CD4-positive, alpha-beta T cell treated with Interferon gamma for 1 hour (primary cell): ENCODE results near the gene DLGAP3.
"Not testable (repeated sequence)": the region's sequence is repeated elsewhere in the genome, so short reads cannot be mapped to it uniquely, and the experiment has no call there.

ENCODE experiments used
- DNase-seq: peaks from one replicate; pipeline ENCODE4 v3.0.0-alpha.2; 2020

DLGAP3 gene, protein sequence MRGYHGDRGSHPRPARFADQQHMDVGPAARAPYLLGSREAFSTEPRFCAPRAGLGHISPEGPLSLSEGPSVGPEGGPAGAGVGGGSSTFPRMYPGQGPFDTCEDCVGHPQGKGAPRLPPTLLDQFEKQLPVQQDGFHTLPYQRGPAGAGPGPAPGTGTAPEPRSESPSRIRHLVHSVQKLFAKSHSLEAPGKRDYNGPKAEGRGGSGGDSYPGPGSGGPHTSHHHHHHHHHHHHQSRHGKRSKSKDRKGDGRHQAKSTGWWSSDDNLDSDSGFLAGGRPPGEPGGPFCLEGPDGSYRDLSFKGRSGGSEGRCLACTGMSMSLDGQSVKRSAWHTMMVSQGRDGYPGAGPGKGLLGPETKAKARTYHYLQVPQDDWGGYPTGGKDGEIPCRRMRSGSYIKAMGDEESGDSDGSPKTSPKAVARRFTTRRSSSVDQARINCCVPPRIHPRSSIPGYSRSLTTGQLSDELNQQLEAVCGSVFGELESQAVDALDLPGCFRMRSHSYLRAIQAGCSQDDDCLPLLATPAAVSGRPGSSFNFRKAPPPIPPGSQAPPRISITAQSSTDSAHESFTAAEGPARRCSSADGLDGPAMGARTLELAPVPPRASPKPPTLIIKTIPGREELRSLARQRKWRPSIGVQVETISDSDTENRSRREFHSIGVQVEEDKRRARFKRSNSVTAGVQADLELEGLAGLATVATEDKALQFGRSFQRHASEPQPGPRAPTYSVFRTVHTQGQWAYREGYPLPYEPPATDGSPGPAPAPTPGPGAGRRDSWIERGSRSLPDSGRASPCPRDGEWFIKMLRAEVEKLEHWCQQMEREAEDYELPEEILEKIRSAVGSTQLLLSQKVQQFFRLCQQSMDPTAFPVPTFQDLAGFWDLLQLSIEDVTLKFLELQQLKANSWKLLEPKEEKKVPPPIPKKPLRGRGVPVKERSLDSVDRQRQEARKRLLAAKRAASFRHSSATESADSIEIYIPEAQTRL

DNA sequence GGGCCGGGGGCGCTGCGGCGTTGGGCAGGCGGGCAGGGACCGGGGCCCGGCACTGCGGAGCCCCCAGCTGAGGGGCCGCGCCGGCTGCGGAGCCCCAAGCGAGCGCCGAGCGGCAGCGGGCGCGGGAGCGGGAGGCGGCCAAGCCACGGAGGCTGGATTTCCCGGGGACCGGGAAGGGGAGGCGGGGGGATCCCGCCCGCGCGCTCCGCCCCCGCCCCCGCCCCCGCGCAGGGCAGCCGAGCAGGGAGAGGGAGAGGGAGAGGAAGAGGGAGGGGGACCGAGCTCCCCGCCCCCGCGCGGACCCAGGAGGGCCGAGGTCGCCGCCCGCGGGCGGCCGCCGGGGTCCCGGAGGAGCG, at the start of gene DLGAP3:
Gene DLGAP3, minus strand, starts transcription at position 154 of the 356 bp plus-strand sequence. CDS start 24,267 bp downstream, outside the sequence.
- no peak for DNase-seq

DNA sequence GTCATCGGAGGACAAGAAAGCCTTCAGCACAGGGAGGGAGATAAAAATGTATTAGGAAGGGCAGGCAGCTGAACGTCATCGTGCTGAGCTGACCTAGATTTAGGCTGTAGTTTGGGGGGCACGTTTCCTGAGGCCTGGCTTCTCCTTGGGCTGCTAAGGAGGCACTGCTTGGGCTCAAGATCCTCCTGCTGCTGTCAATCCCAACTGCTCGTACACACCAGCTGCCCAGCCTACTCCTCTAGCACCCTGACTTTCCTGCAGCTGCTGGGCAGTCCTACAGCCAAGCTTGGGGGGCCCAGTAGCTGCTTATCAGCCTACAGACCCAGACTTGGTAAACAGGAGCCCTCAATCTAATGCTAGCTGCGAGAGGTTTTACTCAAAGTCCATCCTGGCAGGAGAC, 49.5 kb upstream of the DLGAP3 start:
- DNase-seq = no peak

DNA sequence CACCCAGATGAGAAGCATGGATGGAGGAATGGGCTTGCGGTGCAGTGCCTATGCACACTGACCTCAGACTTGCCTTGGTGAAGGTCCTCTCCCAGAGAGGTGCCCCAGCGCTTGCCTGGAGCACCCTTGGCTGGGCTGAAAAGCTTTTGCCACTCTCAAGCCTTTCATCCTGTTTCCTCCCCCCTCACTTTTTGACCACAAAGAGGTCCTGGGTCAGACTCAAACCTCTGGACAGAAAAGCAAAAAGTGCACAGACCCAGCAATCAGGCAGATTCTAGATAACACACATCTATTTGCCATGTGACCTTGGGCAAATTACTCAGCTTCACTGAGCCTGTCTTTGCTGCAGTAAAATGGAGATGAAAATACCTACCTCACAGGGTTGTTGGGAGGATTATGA, 48.4 kb upstream of the DLGAP3 start:
- DNase-seq = no peak

DNA sequence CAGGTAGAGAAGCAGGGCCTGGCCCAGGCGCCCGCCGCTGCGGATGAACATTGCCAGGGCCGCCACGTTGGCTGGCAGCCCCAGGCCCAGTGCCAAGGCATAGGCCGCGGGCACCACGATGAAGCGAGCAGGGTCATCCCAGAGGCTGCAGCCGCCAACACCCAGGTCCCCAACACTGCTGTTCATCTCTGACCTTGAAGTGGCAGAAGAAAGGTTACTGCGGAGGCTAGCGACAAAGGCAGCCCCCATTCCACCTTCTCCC, 47.7 kb upstream of the DLGAP3 start:
- DNase-seq = no peak

DNA sequence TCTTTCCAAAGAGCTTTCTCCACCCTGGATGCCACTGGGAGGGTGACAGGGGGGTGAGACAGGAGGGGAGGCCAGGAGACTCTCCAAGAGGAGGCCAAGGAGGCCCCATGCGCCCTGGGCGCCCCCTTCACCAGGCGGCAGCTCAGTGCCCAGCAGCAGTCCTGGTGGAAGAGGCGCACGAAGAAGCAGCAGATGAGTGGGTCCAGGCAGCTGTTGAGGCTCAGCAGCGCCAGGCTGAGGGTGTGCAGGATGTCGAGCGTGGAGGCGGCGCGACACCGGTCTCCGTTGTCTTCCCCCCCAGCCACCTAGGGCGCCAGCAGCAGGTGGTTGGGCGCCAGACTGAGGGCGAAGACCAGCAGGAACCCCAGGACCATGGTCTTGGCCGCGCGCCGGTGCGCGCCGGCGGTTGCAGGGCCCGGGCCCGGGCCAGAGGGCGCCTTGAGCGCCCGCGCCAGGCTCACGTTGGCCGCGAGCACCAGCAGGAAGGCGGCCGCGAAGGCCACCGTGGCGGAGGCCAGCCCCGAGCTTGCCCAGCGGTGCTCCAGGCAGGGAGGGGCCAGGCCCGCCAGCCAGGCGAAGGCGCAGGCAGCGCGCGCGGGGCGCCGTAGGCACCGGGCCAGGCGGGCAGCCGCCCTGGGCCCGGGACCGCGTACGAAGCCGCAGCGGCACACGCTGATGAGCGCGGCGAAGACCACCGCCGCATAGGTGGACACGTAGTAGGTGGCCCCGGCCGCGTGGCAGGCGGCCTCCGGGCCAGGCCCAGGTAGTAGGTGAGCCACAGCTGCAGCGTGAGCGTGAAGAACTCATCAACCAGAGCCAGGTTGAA, 47.1 kb upstream of the DLGAP3 start:
- DNase-seq = no peak

DNA sequence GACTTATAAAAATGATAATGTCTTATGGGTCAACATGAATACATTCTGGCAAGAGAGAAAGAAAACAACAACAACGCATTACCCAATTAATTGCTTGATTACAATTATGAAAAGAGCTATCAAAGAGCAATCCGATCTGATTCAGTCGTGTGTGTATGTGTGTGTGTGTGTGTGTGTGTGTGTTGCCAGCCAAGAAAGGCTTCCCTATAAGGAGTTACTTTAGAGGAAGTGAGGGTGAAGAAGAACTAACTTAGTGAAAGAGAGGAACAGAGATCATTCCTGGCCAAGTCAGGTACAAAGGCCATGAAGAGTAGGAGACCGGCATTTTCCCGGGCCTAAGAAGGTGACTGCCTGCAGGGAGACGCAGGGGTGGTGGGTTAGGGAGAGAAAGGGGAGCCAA, 46.3 kb upstream of the DLGAP3 start:
- no peak for DNase-seq

DNA sequence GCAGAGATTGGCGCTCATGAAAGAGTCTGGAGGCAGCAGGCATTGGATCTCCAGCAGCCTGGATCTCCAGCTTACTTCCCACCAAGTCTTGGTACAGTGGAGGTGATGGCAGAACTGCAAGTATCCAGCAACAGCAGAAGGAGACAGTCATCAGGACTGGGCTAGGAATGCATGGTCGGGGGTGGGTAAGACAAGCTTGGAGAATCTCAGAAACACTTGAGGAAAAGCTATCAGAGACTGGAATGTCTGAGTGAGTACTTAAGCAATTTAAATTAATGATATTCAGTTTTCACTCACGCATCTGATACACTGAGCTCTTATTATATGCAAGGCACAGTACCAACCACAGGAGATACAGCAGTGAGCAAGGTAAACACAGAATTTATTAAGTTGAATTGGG, 45.9 kb upstream of the DLGAP3 start:
- DNase-seq = no peak

DNA sequence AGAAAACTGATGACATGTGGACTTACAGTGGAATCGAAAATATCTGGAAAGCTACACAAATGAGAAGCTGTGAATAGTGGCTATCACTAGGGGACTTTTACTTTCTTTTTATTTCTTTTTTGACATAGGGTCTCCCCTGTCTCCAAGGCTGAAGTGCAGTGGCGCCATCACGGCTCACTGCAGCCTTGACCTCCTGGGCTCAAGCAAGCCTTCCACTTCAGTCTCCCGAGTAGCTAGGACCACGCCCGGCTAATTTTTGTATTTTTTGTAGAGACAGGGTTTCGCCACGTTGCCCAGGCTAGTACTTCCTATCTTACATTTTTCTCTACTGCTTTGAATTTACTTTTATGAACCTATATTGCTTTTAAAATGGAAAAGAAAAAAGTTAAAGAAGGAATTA, 45.2 kb upstream of the DLGAP3 start:
- DNase-seq = no peak

DNA sequence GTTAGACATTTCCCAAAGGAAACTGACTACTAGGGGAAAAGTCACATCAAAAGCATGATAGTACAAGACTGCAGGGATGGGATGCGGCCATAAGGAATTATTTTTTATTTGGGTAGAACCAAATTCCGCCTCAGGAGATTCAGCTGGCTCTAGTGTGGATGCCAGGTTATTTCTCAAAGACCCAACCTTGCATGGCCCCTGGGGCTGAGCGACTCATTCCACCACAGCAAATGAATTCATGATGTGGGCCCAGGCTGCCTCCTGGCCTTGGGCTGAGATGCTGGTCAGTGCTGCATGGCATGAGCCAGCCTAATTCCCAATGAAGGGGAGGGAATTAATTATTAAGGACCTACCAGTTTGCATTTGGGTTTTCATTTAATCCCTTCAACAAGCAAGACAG, 43.9 kb upstream of the DLGAP3 start:
- no peak for DNase-seq

DNA sequence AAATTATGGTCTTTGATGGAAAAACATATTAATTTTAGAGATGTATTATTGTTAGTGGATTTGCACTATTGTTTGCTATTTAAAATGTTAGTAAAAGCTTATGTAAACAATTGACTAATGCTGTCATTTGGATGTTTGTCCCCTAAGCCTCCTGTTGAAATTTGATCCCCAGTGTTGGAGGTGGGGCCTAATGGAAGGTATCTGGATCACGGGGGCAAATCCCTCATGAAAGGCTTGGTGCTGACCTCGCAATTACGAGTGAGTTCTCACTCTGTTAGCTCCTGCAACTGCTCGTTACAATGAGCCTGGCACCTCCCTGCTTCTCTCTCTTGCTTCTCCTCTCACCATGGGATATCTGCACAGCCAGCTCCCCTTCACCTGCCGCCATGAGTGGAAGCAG, 41.4 kb upstream of the DLGAP3 start:
- DNase-seq = no peak

DNA sequence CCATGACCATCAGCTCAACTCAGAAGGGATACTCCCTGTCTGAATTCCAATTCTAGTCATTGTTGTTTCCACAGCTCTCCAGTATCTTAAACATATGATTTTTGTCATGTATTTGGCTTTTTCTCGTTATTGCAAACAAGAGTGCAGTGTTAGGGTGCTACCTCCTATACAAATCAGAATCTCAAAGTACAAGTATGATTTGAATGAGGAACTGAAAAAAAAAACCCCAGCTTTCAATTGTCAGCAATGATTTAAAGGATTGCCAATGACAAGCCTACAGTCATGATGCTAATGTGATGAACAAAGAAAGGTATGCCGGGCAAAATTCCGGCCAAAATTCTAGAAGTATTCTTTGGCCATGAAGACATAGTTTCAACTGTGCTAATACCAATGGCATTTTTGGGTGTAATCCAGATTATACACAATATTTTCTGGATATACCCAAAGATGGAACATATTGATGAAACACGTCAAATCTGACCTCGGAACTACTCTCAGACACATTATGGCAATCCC, 40.8 kb upstream of the DLGAP3 start:
- no peak for DNase-seq

DNA sequence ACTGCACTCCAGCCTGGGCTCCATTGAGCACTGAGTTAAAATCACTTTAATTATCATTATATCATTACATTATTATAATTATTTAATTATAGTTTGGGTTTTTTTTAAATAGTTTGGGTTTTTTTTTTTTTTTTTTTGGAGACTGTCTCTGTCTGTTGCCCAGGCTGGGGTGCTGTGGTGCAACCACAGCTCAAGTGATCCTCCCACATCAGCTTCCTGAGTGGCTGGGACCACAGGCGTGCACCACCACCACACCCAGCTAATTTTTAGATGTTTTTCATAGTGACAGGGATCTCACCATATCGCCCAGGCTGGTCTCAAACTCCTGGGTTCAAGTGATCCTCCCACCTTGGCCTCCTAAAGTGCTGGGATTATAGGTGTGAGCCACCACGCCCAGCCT, 38.8 kb upstream of the DLGAP3 start:
- DNase-seq = peak; percentile 10

DNA sequence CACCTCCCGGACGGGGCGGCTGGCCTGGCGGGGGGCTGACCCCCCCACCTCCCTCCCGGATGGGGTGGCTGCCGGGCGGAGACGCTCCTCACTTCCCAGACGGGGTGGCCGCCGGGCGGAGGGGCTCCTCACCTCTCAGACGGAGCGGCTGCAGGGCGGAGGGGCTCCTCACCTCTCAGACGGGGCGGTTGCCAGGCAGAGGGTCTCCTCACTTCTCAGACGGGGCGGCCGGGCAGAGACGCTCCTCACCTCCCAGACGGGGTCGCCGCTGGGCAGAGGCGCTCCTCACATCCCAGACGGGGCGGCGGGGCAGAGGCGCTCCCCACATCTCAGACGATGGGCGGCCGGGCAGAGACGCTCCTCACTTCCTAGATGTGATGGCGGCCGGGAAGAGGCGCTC, 38.2 kb upstream of the DLGAP3 start:
- DNase-seq = not testable (repeated sequence)

DNA sequence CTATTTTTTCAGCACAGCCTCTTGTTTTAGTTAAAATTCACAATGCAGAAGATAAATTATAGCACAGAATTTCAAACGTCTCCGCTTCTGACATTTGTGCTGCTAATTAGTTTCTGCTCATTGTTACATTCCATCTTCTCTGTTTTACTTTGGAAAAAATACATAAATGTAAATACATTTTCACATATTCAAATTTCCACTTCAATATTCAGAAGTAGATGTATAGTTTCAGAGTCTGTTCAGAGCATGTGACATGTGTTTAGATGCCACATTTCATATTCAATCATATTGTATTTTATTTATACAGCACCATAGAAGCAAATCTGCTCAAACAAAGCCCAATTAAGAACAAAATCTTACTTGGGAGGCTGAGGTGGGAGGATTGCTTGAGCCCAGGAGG, 36.1 kb upstream of the DLGAP3 start:
- DNase-seq = no peak

DNA sequence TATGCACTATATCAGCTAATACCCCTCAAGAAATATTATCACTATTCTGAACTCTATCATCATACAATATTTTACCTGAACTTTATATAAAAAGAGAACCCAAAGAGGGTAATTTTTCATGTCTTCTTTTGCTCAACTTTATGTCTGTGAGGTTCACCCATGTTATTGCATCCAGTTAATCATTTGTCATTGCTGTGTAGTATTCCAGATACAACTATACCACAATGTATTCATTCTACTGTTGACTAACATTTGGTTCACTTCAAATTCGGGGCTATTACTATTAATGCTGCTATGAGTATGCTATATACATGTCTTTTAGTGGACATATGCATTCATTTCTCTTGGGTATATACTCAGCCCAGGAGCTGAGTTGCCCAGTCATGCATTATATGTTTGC, 21.0 kb upstream of the DLGAP3 start:
- no peak for DNase-seq

DNA sequence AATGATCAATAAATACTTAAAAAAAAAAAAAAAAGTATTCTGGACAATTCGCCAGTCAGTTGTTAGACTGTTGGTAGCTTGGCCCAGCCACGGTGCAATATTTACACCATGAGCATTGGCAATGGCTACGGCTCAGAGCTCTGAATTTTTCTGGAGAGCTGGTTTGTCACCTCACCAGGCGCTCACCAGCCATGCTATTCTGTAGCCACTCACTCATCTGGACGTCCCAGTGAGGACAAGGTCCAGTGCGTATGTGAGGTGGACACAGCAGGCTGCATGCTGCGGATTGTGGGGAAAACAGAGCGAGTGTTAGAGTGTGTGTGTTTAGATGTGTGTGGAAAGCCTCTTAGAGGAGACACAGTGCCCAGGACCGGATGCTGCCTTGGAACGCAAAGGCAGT, 19.3 kb upstream of the DLGAP3 start:
- not testable (repeated sequence) for DNase-seq

DNA sequence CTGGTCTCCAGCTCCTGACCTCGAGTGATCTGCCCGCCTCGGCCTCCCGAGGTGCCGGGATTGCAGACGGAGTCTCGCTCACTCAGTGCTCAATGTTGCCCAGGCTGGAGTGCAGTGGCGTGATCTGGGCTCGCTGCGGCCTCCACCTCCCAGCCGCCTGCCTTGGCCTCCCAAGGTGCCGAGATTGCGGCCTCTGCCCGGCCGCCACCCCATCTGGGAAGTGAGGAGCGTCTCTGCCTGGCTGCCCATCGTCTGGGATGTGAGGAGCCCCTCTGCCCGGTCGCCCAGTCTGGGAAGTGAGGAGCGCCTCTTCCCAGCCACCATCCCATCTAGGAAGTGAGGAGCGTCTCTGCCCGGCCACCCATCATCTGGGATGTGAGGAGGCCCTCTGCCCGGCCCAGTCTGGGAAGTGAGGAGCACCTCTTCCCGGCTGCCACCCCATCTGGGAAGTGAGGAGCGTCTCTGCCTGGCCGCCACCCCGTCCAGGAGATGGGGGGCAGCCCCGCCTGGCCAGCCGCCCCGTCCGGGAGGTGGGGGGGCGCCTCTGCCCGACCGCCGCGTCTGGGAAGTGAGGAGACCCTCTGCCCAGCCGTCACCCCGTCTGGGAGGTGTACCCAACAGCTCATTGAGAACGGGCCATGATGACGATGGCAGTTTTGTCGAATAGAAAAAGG, 18.3 kb upstream of the DLGAP3 start:
- not testable (repeated sequence) for DNase-seq

DNA sequence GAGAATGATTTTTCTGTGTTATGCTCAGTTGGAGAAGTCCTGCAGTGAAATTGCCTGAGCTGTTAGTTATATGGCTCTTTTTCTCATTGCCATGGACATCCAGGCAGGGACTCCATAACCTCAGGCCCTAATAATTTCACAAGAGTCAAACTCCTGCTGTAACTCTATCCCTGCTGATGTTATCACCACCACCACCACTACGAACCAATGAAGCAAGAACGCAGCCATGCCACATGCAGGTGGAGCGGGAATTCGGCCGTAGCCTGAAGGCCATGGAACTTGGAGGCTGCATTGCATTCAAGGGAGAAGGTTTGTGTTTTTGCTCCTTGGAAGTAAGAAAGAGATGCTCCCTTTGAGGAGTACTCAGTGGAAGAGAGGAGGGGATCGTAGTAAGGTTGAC, 16.8 kb upstream of the DLGAP3 start:
- DNase-seq = no peak

DNA sequence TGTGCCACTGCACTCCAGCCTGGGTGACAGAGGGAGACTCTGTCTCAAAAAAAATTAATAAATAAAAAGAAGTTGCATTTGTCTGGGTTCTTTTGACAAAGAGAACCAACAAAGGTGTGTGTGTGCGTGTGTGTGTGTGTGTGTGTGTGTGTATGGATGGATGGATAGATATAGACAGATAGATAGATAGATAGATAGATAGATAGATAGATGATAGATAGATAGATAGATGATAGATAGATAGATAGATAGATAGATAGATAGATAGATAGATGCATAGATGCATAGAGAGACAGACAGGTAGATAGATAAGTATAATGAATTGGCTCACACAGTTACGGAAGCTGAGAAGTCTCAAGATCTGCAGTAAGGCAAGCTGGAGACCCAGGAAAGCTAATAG, 12.3 kb upstream of the DLGAP3 start:
- not testable (repeated sequence) for DNase-seq

DNA sequence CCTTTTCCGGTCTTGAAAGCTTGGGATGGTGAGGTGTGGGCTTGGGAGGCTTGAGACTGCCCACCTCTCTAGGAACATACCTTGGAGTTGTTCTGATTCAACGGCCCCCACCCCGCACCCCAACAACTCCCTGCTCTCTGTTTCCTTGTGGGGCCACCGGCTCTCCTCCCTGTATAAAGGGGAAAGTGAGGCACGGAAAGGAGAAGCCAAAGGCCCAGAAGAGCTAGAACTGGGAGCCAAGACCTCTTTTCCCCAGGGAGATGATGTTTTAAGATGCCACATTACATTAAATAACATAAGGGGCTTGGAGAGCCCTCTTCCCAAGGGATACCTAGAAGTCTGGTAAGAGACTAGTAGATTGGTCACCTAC, 1.2 kb upstream of the DLGAP3 start:
- no peak for DNase-seq

DNA sequence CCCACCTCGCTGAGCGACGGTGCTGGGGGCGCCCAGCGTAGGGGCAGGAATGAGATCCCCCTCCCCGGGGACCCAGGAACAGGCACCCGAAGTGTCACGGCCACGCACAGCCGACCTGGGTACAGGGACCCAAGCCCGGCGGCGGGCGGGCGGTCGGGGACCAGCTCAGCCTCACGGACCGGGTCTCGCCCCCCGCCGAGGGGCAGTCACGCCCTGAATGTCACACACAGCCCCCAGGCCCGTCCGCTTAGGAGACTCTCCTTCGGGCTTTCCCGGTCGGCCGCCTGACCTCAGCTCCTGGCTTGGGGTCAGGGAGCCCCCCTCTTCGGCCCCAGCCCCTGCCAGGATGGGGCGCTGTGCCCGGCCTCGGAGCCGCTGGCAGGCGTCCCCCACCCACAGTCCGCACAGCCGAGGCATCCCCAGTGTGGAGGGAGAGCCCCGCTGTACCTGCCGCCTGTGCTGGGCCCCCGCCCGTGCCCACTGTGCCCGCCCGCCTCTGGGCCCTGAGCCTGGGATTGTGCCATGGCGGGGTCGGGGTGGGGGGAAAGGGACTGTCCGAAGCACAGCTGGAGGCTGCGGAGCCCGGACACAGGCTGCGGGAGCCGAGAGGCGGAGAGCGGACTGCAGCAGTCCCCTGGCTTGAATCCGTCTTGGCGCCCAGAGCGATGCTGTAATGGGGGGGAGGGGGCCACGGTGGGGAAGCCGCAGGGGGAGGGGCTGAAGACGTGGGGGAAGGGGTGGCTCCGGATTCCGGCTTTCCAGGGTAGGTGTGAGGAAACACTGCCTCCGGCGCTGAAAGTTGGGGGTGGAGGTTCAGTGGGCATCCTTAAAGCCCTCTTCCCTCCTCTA, 627 bp upstream of the DLGAP3 start:
- DNase-seq = no peak
